PC-9 (cell line): Measurements from ENCODE around the gene OPTC. TPM values are rescaled to one million over a fixed set of nuclear protein-coding genes. Genes with fewer than 3 reads are reported as not detected.

ENCODE experiments used
- BruUV-seq: library from RNA; stranded (reverse); fragments of 400-500 nt; replicated peaks from 2 replicates; lab custom pipeline; 2021; lab: Mats Ljungman, UMichigan
- CTCF ChIA-PET: fragments of 300-600 bp; sonication (Branson Sonifier 250); formaldehyde crosslinking; loops from one replicate; lab custom pipeline; 2022; ENCODE audit warnings: antibody characterized with exemption; lab: Charles Lee
- POLR2A ChIA-PET: fragments of 300-600 bp; sonication (Branson Sonifier 250); formaldehyde crosslinking; loops from one replicate; lab custom pipeline; 2022; ENCODE audit warnings: antibody characterized with exemption; ENCODE audit not compliant: unreplicated experiment; lab: Charles Lee
- DNase-seq, 2 experiments: peaks; one replicate each; pipeline versions ENCODE4 v3.0.0 to v3.0.0-alpha.2; 2015 to 2022; ENCODE audit warnings: mixed read lengths in 1 of 2
- H2AFZ ChIP-seq: fragments of 200-600 bp; sonication (generic); 2 replicates; pipeline ENCODE4 v1.8.1; 2017; ENCODE audit warnings: antibody characterized with exemption
- H3F3A ChIP-seq: fragments of 200-600 bp; sonication (generic); 2 replicates; pipeline ENCODE4 v1.8.1; 2017; ENCODE audit warnings: antibody characterized with exemption, mild to moderate bottlenecking, low read depth; ENCODE audit not compliant: insufficient read depth
- H3K27ac ChIP-seq: fragments of 200-600 bp; sonication (generic); 2 replicates; pipeline ENCODE4 v1.6.1; 2016; ENCODE audit warnings: mixed run types
- H3K27me3 ChIP-seq: fragments of 200-600 bp; sonication (generic); 2 replicates; pipeline ENCODE4 v1.6.1; 2016; ENCODE audit warnings: low read depth, mixed run types; ENCODE audit not compliant: insufficient read depth
- H3K36me3 ChIP-seq: fragments of 200-600 bp; sonication (generic); 2 replicates; pipeline ENCODE4 v1.6.1; 2016; ENCODE audit warnings: low read depth, mixed run types
- H3K4me1 ChIP-seq: fragments of 200-600 bp; sonication (generic); replicated peaks from 2 replicates; pipeline ENCODE4 v1.6.1; 2016; ENCODE audit warnings: mixed run types; ENCODE audit not compliant: insufficient read depth
- H3K4me2 ChIP-seq: fragments of 200-600 bp; sonication (generic); 2 replicates; pipeline ENCODE4 v1.6.1; 2017; ENCODE audit warnings: mixed run types
- H3K4me3 ChIP-seq: fragments of 200-600 bp; sonication (generic); 2 replicates; pipeline ENCODE4 v1.6.1; 2016; ENCODE audit warnings: mixed run types
- H3K79me2 ChIP-seq: fragments of 200-600 bp; sonication (generic); 2 replicates; pipeline ENCODE4 v1.6.1; 2017; ENCODE audit warnings: low read depth, mixed run types
- H3K9me2 ChIP-seq: fragments of 200-600 bp; sonication (generic); 2 replicates; pipeline ENCODE4 v1.8.1; 2017; ENCODE audit warnings: mild to moderate bottlenecking; ENCODE audit not compliant: insufficient read depth
- H3K9me3 ChIP-seq: fragments of 200-600 bp; sonication (generic); 2 replicates; pipeline ENCODE4 v1.8.1; 2016; ENCODE audit warnings: low read depth; ENCODE audit not compliant: insufficient read depth
- H4K20me1 ChIP-seq: fragments of 200-600 bp; sonication (generic); 2 replicates; pipeline ENCODE4 v1.8.1; 2017; ENCODE audit not compliant: insufficient read depth
- CTCF ChIP-seq: fragments of 200-600 bp; sonication (generic); conservative IDR thresholded peaks from 2 replicates; pipeline ENCODE4 v1.6.1; 2017; ENCODE audit warnings: mixed run types, antibody characterized with exemption, mild to moderate bottlenecking, moderate library complexity
- EZH2 ChIP-seq: fragments of 200-600 bp; sonication (generic); IDR thresholded peaks from 2 replicates; pipeline ENCODE4 v1.8.0; 2017; ENCODE audit warnings: antibody characterized with exemption, low read depth
- intact Hi-C: fragments of 100-400 bp; cut with micrococcal nuclease; formaldehyde crosslinking; loops from one replicate; pipeline ENCODE4 v1.10.0; 2022; ENCODE audit not compliant: unreplicated experiment
- total RNA-seq: library from RNA; stranded (reverse); gene quantifications from 2 replicates; pipeline ENCODE4 v1.2.3, GENCODE V29; 2021

The OPTC gene
- total RNA-seq, 1 experiment from 2014 or later: not detected

GRCh38 chr1:203523667-203524066 lies 29.7 kb downstream of the OPTC start:
- H2AFZ ChIP-seq: no peak overlapping the region
- H3K27ac ChIP-seq: no peak overlapping the region
- no peaks in the 10 kb centered on the region for H3K79me2 ChIP-seq
- intact Hi-C loops: loop anchor here (5.0 kb wide), 1 partner anchor 44 kb away; no protein-coding TSS in a partner anchor
- H3K9me2 ChIP-seq: no peaks in the 10 kb centered on the region
- TF ChIP-seq CTCF: no peak
- TF ChIP-seq EZH2: no peak
- H3K4me2 ChIP-seq: no peak overlapping the region
- POLR2A ChIA-PET: no interaction called here
- no peaks in the 10 kb centered on the region for H3K27me3 ChIP-seq
- DNase-seq: no peak
- no peaks in the 10 kb centered on the region for H3K36me3 ChIP-seq
- CTCF ChIA-PET: no interaction called here
- no peak overlapping the region for H3K4me3 ChIP-seq
- H3F3A ChIP-seq: peaks cover 24% of the 10 kb centered on the region
- no TSS peak for BruUV-seq
- H3K9me3 ChIP-seq: no peaks in the 10 kb centered on the region
- peaks cover 53% of the 10 kb centered on the region for H3K4me1 ChIP-seq
- H4K20me1 ChIP-seq: no peaks in the 10 kb centered on the region

- no TSS peak for BruUV-seq
- CTCF ChIA-PET: no interaction called here
- Histone ChIP-seq H3K4me2 (no peak overlapping the region), H3K4me3 (no peak overlapping the region), H3K27ac (no peak overlapping the region), H3K27me3 (no peaks in the 10 kb centered on the region), H3K9me3 (no peaks in the 10 kb centered on the region), H2AFZ (no peak overlapping the region), H4K20me1 (no peaks in the 10 kb centered on the region), H3K79me2 (no peaks in the 10 kb centered on the region), H3F3A (peaks cover 20% of the 10 kb centered on the region; the same call in 1 of the 2 replicates), H3K4me1 (peaks cover 48% of the 10 kb centered on the region), H3K9me2 (no peaks in the 10 kb centered on the region), H3K36me3 (no peaks in the 10 kb centered on the region)
- POLR2A ChIA-PET: no interaction called here
- no peak for TF ChIP-seq EZH2
- intact Hi-C loops: loop anchor here (5.0 kb wide), 1 partner anchor 43 kb away; no protein-coding TSS in a partner anchor
- no peak for DNase-seq
Measured at GRCh38 chr1:203524152-203524551, 30.2 kb downstream of the OPTC start.

- POLR2A ChIA-PET: no interaction called here
Measured at GRCh38 chr1:203524824-203525223, 30.9 kb downstream of the OPTC start.

More at GRCh38 chr1:203524824-203525223, 30.9 kb downstream of the OPTC start:
- peaks cover 42% of the 10 kb centered on the region for H3K4me1 ChIP-seq
- no peak overlapping the region for H3K4me2 ChIP-seq
- H3K9me2 ChIP-seq: no peaks in the 10 kb centered on the region
- no peak for TF ChIP-seq EZH2
- no peak for TF ChIP-seq CTCF
- CTCF ChIA-PET: interaction anchor here (0.7 kb wide), 1 partner anchor 120 kb away, joined by 11 read pairs; no protein-coding TSS in a partner anchor
- no peaks in the 10 kb centered on the region for H3K27me3 ChIP-seq
- no peak for DNase-seq
- H3K27ac ChIP-seq: no peak overlapping the region
- H3F3A ChIP-seq: peaks cover 17% of the 10 kb centered on the region; the same call in 1 of the 2 replicates
- no TSS peak for BruUV-seq
- H3K9me3 ChIP-seq: no peaks in the 10 kb centered on the region
- H3K36me3 ChIP-seq: no peaks in the 10 kb centered on the region
- no peak overlapping the region for H2AFZ ChIP-seq
- intact Hi-C loops: loop anchor here (5.0 kb wide), 1 partner anchor 42 kb away; no protein-coding TSS in a partner anchor
- no peaks in the 10 kb centered on the region for H3K79me2 ChIP-seq
- H3K4me3 ChIP-seq: no peak overlapping the region
- H4K20me1 ChIP-seq: no peaks in the 10 kb centered on the region
